ENCODE data around the gene VAV2. TPM values are rescaled to one million over a fixed set of nuclear protein-coding genes. Genes with fewer than 3 reads are reported as not detected.

The VAV2 gene
- total RNA-seq, 1 experiment from 2014 or later = 9.7 TPM

GRCh38 chr9:133848471-133849109, 143.5 kb downstream of the VAV2 start:
- BruUV-seq (replicated peaks) = no TSS peak
- Histone ChIP-seq H3K4me2 (ENCODE audit: low read length) (no peak overlapping the region), H3K4me1 (ENCODE audit: insufficient read depth, low read length) (no peaks in the 10 kb centered on the region), H3K9me3 (ENCODE audit: low read length) (no peaks in the 10 kb centered on the region), H3K36me3 (ENCODE audit: low read depth, low read length) (no peaks in the 10 kb centered on the region), H3K79me2 (ENCODE audit: low read length) (no peaks in the 10 kb centered on the region), H3K27ac (ENCODE audit: low read length) (no peak overlapping the region), H3K27me3 (ENCODE audit: low read length) (no peaks in the 10 kb centered on the region), H3K4me3 (ENCODE audit: low read length) (no peak overlapping the region), H3F3A (ENCODE audit: low read length, unreplicated experiment) (no peaks in the 10 kb centered on the region), H3K9me2 (replicated peaks; ENCODE audit: low read length) (no peaks in the 10 kb centered on the region), H2AFZ (ENCODE audit: low read length) (no peak overlapping the region), H4K20me1 (ENCODE audit: low read length) (no peaks in the 10 kb centered on the region), H3K9ac (ENCODE audit: low read length) (no peak overlapping the region)
- intact Hi-C loops (cut with micrococcal nuclease) = no loop called here
- CTCF ChIA-PET = no interaction called here
- no peak for DNase-seq
- POLR2A ChIA-PET (ENCODE audit: unreplicated experiment) = no interaction called here
- no peak for ATAC-seq
- TF ChIP-seq EZH2phosphoT487 (IDR thresholded peaks at IDR 0.05; ENCODE audit: borderline replicate concordance, low read length) (no peak), CTCF (conservative IDR thresholded peaks at IDR 0.05; ENCODE audit: low read depth, low read length) (no peak), EZH2 (IDR thresholded peaks at IDR 0.05; ENCODE audit: low read length, unreplicated experiment) (no peak)

- POLR2A ChIA-PET (ENCODE audit: unreplicated experiment) = no interaction called here
- Histone ChIP-seq H3K36me3 (ENCODE audit: low read depth, low read length) (no peaks in the 10 kb centered on the region), H3K9me3 (ENCODE audit: low read length) (no peaks in the 10 kb centered on the region), H3K27ac (ENCODE audit: low read length) (no peak overlapping the region), H3K9ac (ENCODE audit: low read length) (no peak overlapping the region), H3F3A (ENCODE audit: low read length, unreplicated experiment) (no peaks in the 10 kb centered on the region), H2AFZ (ENCODE audit: low read length) (no peak overlapping the region), H4K20me1 (ENCODE audit: low read length) (no peaks in the 10 kb centered on the region), H3K4me1 (ENCODE audit: insufficient read depth, low read length) (no peaks in the 10 kb centered on the region), H3K9me2 (replicated peaks; ENCODE audit: low read length) (no peaks in the 10 kb centered on the region), H3K4me3 (ENCODE audit: low read length) (no peak overlapping the region), H3K79me2 (ENCODE audit: low read length) (no peaks in the 10 kb centered on the region), H3K4me2 (ENCODE audit: low read length) (no peak overlapping the region), H3K27me3 (ENCODE audit: low read length) (no peaks in the 10 kb centered on the region)
- intact Hi-C loops (cut with micrococcal nuclease) = no loop called here
- TF ChIP-seq EZH2phosphoT487 (IDR thresholded peaks at IDR 0.05; ENCODE audit: borderline replicate concordance, low read length) = no peak
- no peak for TF ChIP-seq CTCF (conservative IDR thresholded peaks at IDR 0.05; ENCODE audit: low read depth, low read length)
- TF ChIP-seq EZH2 (IDR thresholded peaks at IDR 0.05; ENCODE audit: low read length, unreplicated experiment) = no peak
- no TSS peak for BruUV-seq (replicated peaks)
- ATAC-seq (no peak), DNase-seq (no peak)
- CTCF ChIA-PET = no interaction called here
Measured at GRCh38 chr9:133846483-133847090, 145.5 kb downstream of the VAV2 start.

- no peaks in the 10 kb centered on the region for H3K27me3 ChIP-seq (ENCODE audit: low read length)
- intact Hi-C loops (cut with micrococcal nuclease) = no loop called here
- no peak for TF ChIP-seq EZH2 (IDR thresholded peaks at IDR 0.05; ENCODE audit: low read length, unreplicated experiment)
- no peak for TF ChIP-seq EZH2phosphoT487 (IDR thresholded peaks at IDR 0.05; ENCODE audit: borderline replicate concordance, low read length)
- TF ChIP-seq CTCF (conservative IDR thresholded peaks at IDR 0.05; ENCODE audit: low read depth, low read length) = no peak
- ATAC-seq (no peak), DNase-seq (no peak)
- H3K79me2 ChIP-seq (ENCODE audit: low read length) = no peaks in the 10 kb centered on the region
- no peaks in the 10 kb centered on the region for H4K20me1 ChIP-seq (ENCODE audit: low read length)
- ChIA-PET POLR2A (ENCODE audit: unreplicated experiment) (no interaction called here), CTCF (no interaction called here)
- H3K4me1 ChIP-seq (ENCODE audit: insufficient read depth, low read length) = no peaks in the 10 kb centered on the region
- no peaks in the 10 kb centered on the region for H3K9me2 ChIP-seq (replicated peaks; ENCODE audit: low read length)
- BruUV-seq (replicated peaks) = no TSS peak
- no peak overlapping the region for H3K4me2 ChIP-seq (ENCODE audit: low read length)
- H3F3A ChIP-seq (ENCODE audit: low read length, unreplicated experiment) = no peaks in the 10 kb centered on the region
- H3K9ac ChIP-seq (ENCODE audit: low read length) = no peak overlapping the region
- H3K9me3 ChIP-seq (ENCODE audit: low read length) = no peaks in the 10 kb centered on the region
- H3K36me3 ChIP-seq (ENCODE audit: low read depth, low read length) = no peaks in the 10 kb centered on the region
- no peak overlapping the region for H3K27ac ChIP-seq (ENCODE audit: low read length)
- H2AFZ ChIP-seq (ENCODE audit: low read length) = no peak overlapping the region
- H3K4me3 ChIP-seq (ENCODE audit: low read length) = no peak overlapping the region
Measured at GRCh38 chr9:133845440-133845839, 146.7 kb downstream of the VAV2 start.
